NCI-H1092 treated with DMSO at 0.1 percent for 48 hours (cell line): ENCODE results near the gene METTL23.

Experiments
- DNase-seq: peaks from one replicate; lab custom pipeline; 2025; lab: John Stamatoyannopoulos, UW

Gene METTL23

GRCh38 chr17:76772842-76773525 is 46.3 kb downstream of the METTL23 start:
- no peak for DNase-seq

DNA sequence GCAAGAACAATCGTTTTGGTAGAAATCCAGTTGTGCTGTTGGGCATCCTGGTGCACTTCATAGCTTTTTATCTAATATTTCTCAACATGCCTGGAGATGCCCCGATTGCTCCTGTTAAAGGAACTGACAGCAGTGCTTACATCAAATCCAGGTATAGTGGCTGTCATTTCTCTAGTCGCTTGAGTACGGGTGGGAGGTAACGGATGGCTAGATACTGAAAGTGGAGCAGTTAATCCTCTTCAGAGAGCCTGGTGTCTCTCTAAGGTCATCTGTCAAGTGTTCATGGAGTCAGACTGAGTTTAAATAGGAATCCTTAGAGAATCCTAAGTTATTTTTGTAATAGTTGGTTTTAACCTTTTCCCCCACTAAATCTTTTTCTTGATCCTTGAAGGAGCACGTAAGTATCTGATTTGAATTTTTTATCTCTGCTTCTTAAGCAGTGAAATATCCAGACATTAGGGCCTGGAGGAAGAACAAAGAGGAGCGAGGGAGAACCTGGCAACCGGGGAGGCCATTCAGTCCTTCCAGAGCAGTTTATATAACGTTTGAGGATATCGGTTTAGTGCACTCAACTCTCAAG is 48.5 kb downstream of the METTL23 start:
- DNase-seq: no peak

DNA sequence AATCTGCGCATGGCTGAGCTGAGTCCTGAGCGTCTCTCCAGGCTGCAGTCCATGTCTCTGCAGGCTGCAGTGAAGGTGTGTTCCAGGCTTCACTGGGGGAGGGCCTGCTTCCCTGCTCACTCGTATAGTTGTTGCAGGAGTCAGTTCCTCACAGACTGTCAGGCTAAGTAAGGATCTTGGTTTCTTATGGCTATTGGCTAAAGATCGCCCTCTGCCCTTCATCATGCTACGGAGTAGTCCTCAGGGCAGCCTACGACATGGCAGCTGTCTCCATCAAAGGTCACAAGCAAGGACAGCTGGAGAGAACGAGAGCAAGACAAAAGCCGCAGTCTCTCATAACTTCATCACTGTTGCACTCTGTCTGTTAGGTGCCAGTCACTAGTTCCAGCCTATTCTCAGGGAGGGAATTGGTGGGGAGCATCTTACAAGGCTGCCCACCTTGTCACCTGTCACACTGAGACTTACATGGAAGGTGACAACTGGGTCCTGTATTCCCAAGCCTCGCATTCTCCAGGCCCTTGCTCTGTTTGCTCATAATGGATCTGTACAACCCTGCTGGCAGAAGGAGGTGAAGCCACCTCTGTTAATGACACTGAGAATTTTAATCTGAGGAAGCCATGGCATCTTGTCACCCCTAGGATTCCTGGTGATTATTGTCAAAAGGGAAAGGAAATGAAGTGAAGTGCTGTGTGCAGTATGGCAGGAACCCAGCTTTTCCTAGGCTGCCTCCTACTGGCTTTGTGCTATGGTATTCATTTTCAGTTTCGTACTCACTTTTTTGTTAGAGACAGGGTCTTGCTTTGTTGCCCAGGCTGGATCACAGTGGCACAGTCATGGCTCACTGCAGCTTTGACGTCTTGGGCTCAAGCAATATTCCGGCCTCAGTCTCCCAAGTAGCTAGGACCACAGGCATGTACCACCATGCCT is 54.7 kb downstream of the METTL23 start:
- DNase-seq: no peak

DNA sequence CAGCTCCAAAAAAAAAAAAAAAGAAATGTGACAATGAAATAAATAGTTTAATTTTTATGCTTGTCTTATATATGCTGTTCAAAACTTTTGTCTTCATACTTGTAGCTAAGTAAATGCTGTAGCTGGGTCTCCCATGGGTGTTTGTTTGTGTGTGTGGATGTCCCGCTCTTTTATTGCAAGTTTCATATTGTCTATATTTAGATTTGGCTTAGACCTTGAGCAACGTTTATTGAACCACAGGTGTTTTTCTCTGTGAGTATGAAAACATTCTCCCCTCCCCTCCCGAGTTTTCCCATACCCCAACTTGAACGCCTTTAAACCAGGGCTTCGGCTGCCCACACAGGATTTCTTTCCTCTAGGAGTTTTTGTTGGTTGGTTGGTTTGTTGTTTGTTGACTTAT is 56.5 kb downstream of the METTL23 start:
- no peak for DNase-seq
